ENCODE measurements around the gene PAN3.
A peak's percentile ranks its signal among the peaks of the same experiment; 100 is the strongest.

The PAN3 gene

DNA sequence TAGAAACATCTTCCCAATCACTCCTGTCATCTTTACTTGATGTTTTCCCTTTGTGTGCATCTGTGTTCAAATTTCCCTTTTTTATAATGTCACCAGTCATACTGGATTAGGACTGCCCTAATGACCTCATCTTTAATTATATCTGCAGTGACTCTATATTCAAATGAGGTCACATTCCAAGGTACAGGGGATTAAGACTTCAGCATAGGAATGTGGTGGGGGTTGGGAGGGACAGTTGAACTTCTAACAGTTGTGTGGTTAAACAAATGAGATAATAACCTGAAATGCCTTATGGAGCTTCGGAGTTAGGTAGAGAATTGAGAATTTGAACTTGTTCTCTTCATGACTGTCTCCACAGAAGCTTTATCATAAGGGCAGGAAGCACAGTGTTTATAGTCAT, 23.0 kb downstream of the PAN3 start:
- peak overlapping the region; percentile 74 for H3K27ac ChIP-seq
- TF ChIP-seq CTCF (IDR thresholded peaks at IDR 0.05) (no peak), ZFX (IDR thresholded peaks at IDR 0.05; ENCODE audit: borderline replicate concordance) (no peak)

DNA sequence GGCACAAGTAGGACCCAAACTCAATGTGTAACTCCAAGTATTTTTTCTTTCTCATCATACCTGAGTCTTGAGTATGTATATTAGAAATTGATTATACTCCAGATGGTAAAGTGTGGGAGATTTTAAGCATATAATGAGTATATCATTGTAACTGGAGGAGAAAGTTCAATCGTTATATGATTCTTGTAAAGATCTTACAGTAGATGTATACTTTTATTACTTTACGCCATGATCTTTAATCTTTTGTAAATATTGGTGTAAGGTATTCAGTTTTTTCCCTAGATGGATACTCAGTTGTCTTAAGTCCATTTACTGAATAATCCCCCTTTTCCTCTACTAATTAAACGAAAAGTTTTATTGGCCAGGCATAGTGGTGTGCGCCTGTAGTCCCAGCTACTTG, 25.2 kb downstream of the PAN3 start:
- TF ChIP-seq ZFX (IDR thresholded peaks at IDR 0.05; ENCODE audit: borderline replicate concordance) (no peak), CTCF (IDR thresholded peaks at IDR 0.05) (no peak)
- H3K27ac ChIP-seq = peak overlapping the region; percentile 19

GRCh38 chr13:28166257-28166656, 27.9 kb downstream of the PAN3 start:
- no peak overlapping the region for H3K27ac ChIP-seq
- TF ChIP-seq CTCF (IDR thresholded peaks at IDR 0.05) (no peak), ZFX (IDR thresholded peaks at IDR 0.05; ENCODE audit: borderline replicate concordance) (no peak)

GRCh38 chr13:28171266-28171665, 32.9 kb downstream of the PAN3 start:
- no peak overlapping the region for H3K27ac ChIP-seq
- TF ChIP-seq ZFX (IDR thresholded peaks at IDR 0.05; ENCODE audit: borderline replicate concordance) = no peak

GRCh38 chr13:28172947-28173346, 34.6 kb downstream of the PAN3 start:
- H3K27ac ChIP-seq = no peak overlapping the region
- no peak for TF ChIP-seq CTCF (IDR thresholded peaks at IDR 0.05)
- no peak for TF ChIP-seq ZFX (IDR thresholded peaks at IDR 0.05; ENCODE audit: borderline replicate concordance)

DNA sequence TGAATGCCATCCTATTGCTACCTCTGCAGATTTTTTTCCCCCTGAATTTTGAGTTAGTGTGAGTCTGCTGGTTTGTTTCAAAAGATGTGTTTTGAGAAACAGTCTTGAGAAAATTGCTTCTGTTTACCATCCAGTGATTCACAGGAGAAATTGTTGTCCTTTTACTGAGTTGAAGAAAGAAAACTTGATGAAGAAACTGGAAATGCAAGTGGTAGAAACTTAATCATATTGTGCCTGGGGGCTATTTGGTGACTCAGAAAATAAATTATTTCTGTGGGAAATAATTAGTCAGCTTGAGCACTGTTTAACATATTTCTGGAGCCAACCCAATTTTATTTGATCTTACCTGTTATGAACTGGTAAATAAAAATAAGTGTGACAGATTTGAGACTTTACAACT, 35.4 kb downstream of the PAN3 start:
- TF ChIP-seq ZFX (IDR thresholded peaks at IDR 0.05; ENCODE audit: borderline replicate concordance) = no peak
- TF ChIP-seq CTCF (IDR thresholded peaks at IDR 0.05) = no peak
- peak overlapping the region; percentile 46 for H3K27ac ChIP-seq

GRCh38 chr13:28177327-28177726, 39.0 kb downstream of the PAN3 start:
- TF ChIP-seq ZFX (IDR thresholded peaks at IDR 0.05; ENCODE audit: borderline replicate concordance) (no peak), CTCF (IDR thresholded peaks at IDR 0.05) (no peak)
- H3K27ac ChIP-seq = peak overlapping the region; percentile 19; the same call in 1 of the 2 replicates

- TF ChIP-seq ZFX (IDR thresholded peaks at IDR 0.05; ENCODE audit: borderline replicate concordance) = no peak
- no peak for TF ChIP-seq CTCF (IDR thresholded peaks at IDR 0.05)
- H3K27ac ChIP-seq = peak overlapping the region; percentile 19; the same call in 1 of the 2 replicates
Measured at GRCh38 chr13:28177877-28178276, 39.5 kb downstream of the PAN3 start.

Measured in 22Rv1 (cell line).